IMR-90 (cell line): Measurements from ENCODE around the gene ABCA3. TPM values are rescaled to one million over a fixed set of nuclear protein-coding genes. Genes with fewer than 3 reads are reported as not detected.

Experiments
- ATAC-seq: fragments of 200-7000 bp; cut with Tn5 transposase; 2 replicates; pipeline ENCODE4 v1.9.1; 2020; ENCODE audit warnings: low read depth, mild to moderate bottlenecking, moderate library complexity
- BruUV-seq: library from RNA; stranded (reverse); fragments of 400-500 nt; replicated peaks from 2 replicates; lab custom pipeline; 2021; lab: Mats Ljungman, UMichigan
- CTCF ChIA-PET: fragments of 300-600 bp; formaldehyde crosslinking; extraction: SDS; loops from one replicate; lab custom pipeline; 2021; ENCODE audit warnings: antibody characterized with exemption; lab: Yijun Ruan, JAX
- POLR2A ChIA-PET: fragments of 300-600 bp; sonication (Branson Sonifier 250); formaldehyde crosslinking; loops from one replicate; lab custom pipeline; 2022; ENCODE audit warnings: antibody characterized with exemption; ENCODE audit not compliant: unreplicated experiment; lab: Charles Lee
- DNase-seq: peaks from one replicate; pipeline ENCODE4 v3.0.0; 2013
- H2AFZ ChIP-seq: replicated peaks from 2 replicates; pipeline ENCODE3; 2013; ENCODE audit warnings: low read length, mild to moderate bottlenecking; ENCODE audit not compliant: poor library complexity
- H2AK5ac ChIP-seq: 2 replicates; pipeline ENCODE4 v1.6.1; 2013; ENCODE audit warnings: low read depth, low read length, inconsistent platforms
- H2AK9ac ChIP-seq: replicated peaks from 2 replicates; pipeline ENCODE3; 2013; ENCODE audit warnings: mild to moderate bottlenecking, low read depth, low read length, moderate library complexity; ENCODE audit not compliant: poor library complexity
- H2BK120ac ChIP-seq: 2 replicates; pipeline ENCODE4 v1.6.1; 2013; ENCODE audit warnings: low read depth, low read length, inconsistent platforms
- H2BK15ac ChIP-seq: 3 replicates; pipeline ENCODE4 v1.6.1; 2013; ENCODE audit warnings: low read depth, low read length, inconsistent platforms
- H2BK20ac ChIP-seq: 2 replicates; pipeline ENCODE4 v1.6.1; 2013; ENCODE audit warnings: low read depth, mild to moderate bottlenecking, inconsistent platforms, low read length, moderate library complexity
- H2BK5ac ChIP-seq: 2 replicates; pipeline ENCODE4 v1.6.1; 2013; ENCODE audit warnings: mild to moderate bottlenecking, low read depth, low read length, inconsistent platforms; ENCODE audit not compliant: poor library complexity, severe bottlenecking
- H3K14ac ChIP-seq: replicated peaks from 2 replicates; pipeline ENCODE4 v1.6.1; 2013; ENCODE audit warnings: low read depth, low read length, inconsistent platforms
- H3K18ac ChIP-seq: 2 replicates; pipeline ENCODE4 v1.6.1; 2013; ENCODE audit warnings: low read depth, low read length, control low read depth
- H3K23ac ChIP-seq: 2 replicates; pipeline ENCODE4 v1.6.1; 2013; ENCODE audit warnings: low read depth, low read length, inconsistent platforms
- H3K27ac ChIP-seq: 2 replicates; pipeline ENCODE4 v1.5.1; 2013; ENCODE audit warnings: mild to moderate bottlenecking, control low read depth, low read length; ENCODE audit not compliant: insufficient read depth
- H3K27me3 ChIP-seq: 2 replicates; pipeline ENCODE4 v1.6.1; 2013; ENCODE audit warnings: low read length; ENCODE audit not compliant: control insufficient read depth, insufficient read depth
- H3K36me3 ChIP-seq: 2 replicates; pipeline ENCODE4 v1.6.1; 2013; ENCODE audit warnings: low read length, mixed read lengths; ENCODE audit not compliant: control insufficient read depth, insufficient read depth
- H3K4ac ChIP-seq: 2 replicates; pipeline ENCODE4 v1.6.1; 2013; ENCODE audit warnings: low read depth, low read length, inconsistent platforms
- H3K4me1 ChIP-seq: 2 replicates; pipeline ENCODE4 v1.6.1; 2013; ENCODE audit warnings: low read length, mixed read lengths; ENCODE audit not compliant: control insufficient read depth, insufficient read depth
- H3K4me2 ChIP-seq: 2 replicates; pipeline ENCODE4 v1.6.1; 2013; ENCODE audit warnings: low read depth, mild to moderate bottlenecking, control low read depth, low read length, moderate library complexity
- H3K4me3 ChIP-seq: 2 replicates; pipeline ENCODE4 v1.5.1; 2013; ENCODE audit warnings: low read depth, mild to moderate bottlenecking, control low read depth, low read length, moderate library complexity; ENCODE audit not compliant: insufficient read depth
- H3K56ac ChIP-seq: 2 replicates; pipeline ENCODE4 v1.6.1; 2013; ENCODE audit warnings: low read length, inconsistent platforms; ENCODE audit not compliant: insufficient read depth; ENCODE audit errors: extremely low read depth
- H3K79me1 ChIP-seq, 2 experiments: 2 replicates each; pipeline ENCODE4 v1.6.1; 2013; ENCODE audit warnings: low read length in 2 of 2, inconsistent platforms in 1 of 2, low read depth in 1 of 2
- H3K9ac ChIP-seq: 2 replicates; pipeline ENCODE4 v1.6.1; 2013; ENCODE audit warnings: low read depth, low read length, control low read depth
- H3K9me1 ChIP-seq: 2 replicates; pipeline ENCODE4 v1.6.1; 2013; ENCODE audit warnings: low read length, inconsistent platforms; ENCODE audit not compliant: insufficient read depth
- H3K9me3 ChIP-seq: 2 replicates; pipeline ENCODE4 v1.6.1; 2013; ENCODE audit warnings: low read length; ENCODE audit not compliant: control insufficient read depth, insufficient read depth
- H4K20me1 ChIP-seq: 2 replicates; pipeline ENCODE4 v1.6.1; 2013; ENCODE audit warnings: low read length, inconsistent platforms; ENCODE audit not compliant: insufficient read depth
- H4K5ac ChIP-seq: 2 replicates; pipeline ENCODE4 v1.6.1; 2013; ENCODE audit warnings: mild to moderate bottlenecking, low read depth, low read length, control low read depth
- H4K8ac ChIP-seq, 2 experiments: 2 replicates each; pipeline ENCODE4 v1.6.1; 2013; ENCODE audit warnings: low read depth in 2 of 2, low read length in 2 of 2, control low read depth in 1 of 2, inconsistent platforms in 1 of 2
- H4K91ac ChIP-seq: 2 replicates; pipeline ENCODE4 v1.6.1; 2013; ENCODE audit warnings: low read depth, low read length, inconsistent platforms; ENCODE audit not compliant: insufficient read depth
- FOS ChIP-seq: fragments of 150-350 bp; IDR thresholded peaks from 2 replicates; pipeline ENCODE4 v1.6.1; 2016; ENCODE audit warnings: low read depth, low read length
- MAZ ChIP-seq: IDR thresholded peaks from 2 replicates; pipeline ENCODE4 v1.6.1; 2012; ENCODE audit warnings: low read depth, mild to moderate bottlenecking, low read length, improper control_type of control experiment, moderate library complexity, borderline replicate concordance
- RAD21 ChIP-seq: IDR thresholded peaks from 2 replicates; pipeline ENCODE4 v1.6.1; 2012; ENCODE audit warnings: low read length, improper control_type of control experiment
- RCOR1 ChIP-seq: IDR thresholded peaks from 2 replicates; pipeline ENCODE4 v1.6.1; 2012; ENCODE audit warnings: mild to moderate bottlenecking, low read length, improper control_type of control experiment; ENCODE audit not compliant: insufficient replicate concordance
- WGBS, 2 experiments: methylation state at CpG; one replicate each; pipeline versions ENCODE4 v1.1.5 to v1.1.7; 2013; ENCODE audit warnings: missing lambda C conversion rate in 2 of 2; ENCODE audit not compliant: insufficient read length in 1 of 2; ENCODE audit errors: extremely low coverage in 2 of 2; 5-methylcytosine and 5-hydroxymethylcytosine counted together
- dilution Hi-C: fragments of 300-500 bp; cut with HindIII; formaldehyde crosslinking; loops from one replicate; pipeline ENCODE4 v1.14.3; 2018; ENCODE audit warnings: low sequenced_read_pairs; ENCODE audit not compliant: unreplicated experiment
- in situ Hi-C: fragments of 300-500 bp; cut with MboI; formaldehyde crosslinking; loops from 3 replicates; pipeline ENCODE4 v1.14.3; 2019; ENCODE audit warnings: low sequenced_read_pairs, inconsistent platforms, mixed read lengths
- intact Hi-C: fragments of 100-400 bp; cut with micrococcal nuclease; formaldehyde crosslinking; loops from 2 replicates; pipeline ENCODE4 v1.10.0; 2022
- polyA plus RNA-seq, 3 experiments: library from polyadenylated mRNA; depleted of rRNA; stranded (reverse); fragments of >200 nt; gene quantifications; 2 replicates each; pipeline ENCODE4 v1.2.3, GENCODE V29; 2012; ENCODE audit warnings: low replicate concordance in 1 of 3
- total RNA-seq: library from RNA; depleted of rRNA; stranded (reverse); fragments of >200 nt; gene quantifications from 2 replicates; pipeline ENCODE4 v1.2.3, GENCODE V29; 2012

The ABCA3 gene
- total and polyA plus RNA-seq, 2 of the 4 experiments (the other 2 are of a cell fraction), result 0.18 to 0.22 TPM

DNA sequence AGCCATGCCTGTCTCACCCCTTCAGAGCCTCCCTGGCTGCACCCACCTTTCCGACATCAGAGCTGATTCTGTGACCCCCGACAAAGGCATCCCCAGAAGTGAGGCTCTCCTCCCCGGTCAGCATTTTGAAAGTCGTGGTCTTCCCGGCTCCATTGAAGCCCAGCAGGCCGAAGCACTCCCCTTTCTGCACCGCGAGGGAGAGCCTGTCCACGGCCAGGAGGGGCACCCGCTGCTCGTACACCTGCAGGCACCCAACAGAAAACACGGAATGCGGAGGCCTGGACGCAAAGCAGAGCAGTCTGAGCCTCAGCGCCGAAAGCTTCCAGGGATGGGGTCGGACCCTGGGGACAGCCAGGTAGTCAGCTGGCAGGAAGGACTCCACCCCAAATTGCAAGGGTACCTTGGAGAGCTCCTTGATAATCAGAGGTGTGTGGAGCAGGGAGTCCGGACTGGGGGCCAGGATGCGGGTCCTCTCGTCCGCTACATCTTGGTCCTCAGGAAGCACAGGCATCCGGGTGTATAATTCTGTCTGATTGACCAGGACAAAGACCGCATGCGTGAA is 59.5 kb downstream of the ABCA3 start:
- no TSS peak for BruUV-seq
- H3K27ac ChIP-seq, result no peak overlapping the region
- CTCF ChIA-PET, result no interaction called here
- no peaks in the 10 kb centered on the region for H3K9me1 ChIP-seq
- no peak overlapping the region for H3K9ac ChIP-seq
- H4K91ac ChIP-seq, result no peak overlapping the region
- 76% methylated on average over 14 of the region's 24 CpGs; no CpG with 5 or more reads in 1 of the 2 experiments for WGBS, 2 experiments
- ATAC-seq (no peak), DNase-seq (no peak)
- H3K18ac ChIP-seq, result no peak overlapping the region
- in situ Hi-C loops (no loop called here), dilution Hi-C loops (no loop called here), intact Hi-C loops (no loop called here)
- H3K14ac ChIP-seq, result no peak overlapping the region
- no peaks in the 10 kb centered on the region for H3K36me3 ChIP-seq
- H4K5ac ChIP-seq, result no peak overlapping the region
- H2AFZ ChIP-seq, result no peak overlapping the region
- H3K4me2 ChIP-seq, result no peak overlapping the region
- H3K9me3 ChIP-seq, result no peaks in the 10 kb centered on the region
- H2BK5ac ChIP-seq, result no peak overlapping the region
- no peaks in the 10 kb centered on the region for H3K79me1 ChIP-seq
- H3K4me1 ChIP-seq, result no peaks in the 10 kb centered on the region
- H3K27me3 ChIP-seq, result peaks cover 37% of the 10 kb centered on the region
- no peak for TF ChIP-seq RCOR1
- no peak for TF ChIP-seq RAD21
- TF ChIP-seq MAZ, result no peak
- TF ChIP-seq FOS, result no peak
- no peak overlapping the region for H2BK15ac ChIP-seq
- H2AK5ac ChIP-seq, result no peak overlapping the region
- H3K4ac ChIP-seq, result no peak overlapping the region
- no peak overlapping the region for H3K23ac ChIP-seq
- POLR2A ChIA-PET, result no interaction called here
- no peak overlapping the region for H2BK20ac ChIP-seq
- no peak overlapping the region for H3K56ac ChIP-seq
- no peak overlapping the region for H2AK9ac ChIP-seq
- no peak overlapping the region for H4K8ac ChIP-seq
- no peaks in the 10 kb centered on the region for H4K20me1 ChIP-seq
- H2BK120ac ChIP-seq, result no peak overlapping the region
- no peak overlapping the region for H3K4me3 ChIP-seq
